Right ventricle myocardium inferior (tissue), 1 donor: Measurements from ENCODE around the gene COA8. TPM values are rescaled to one million over a fixed set of nuclear protein-coding genes. Genes with fewer than 3 reads are reported as not detected.

Source experiments
- ATAC-seq: fragments of 200-7000 bp; cut with Tn5 transposase; one replicate; pipeline ENCODE4 v1.9.1; 2020; ENCODE audit warnings: mild to moderate bottlenecking, moderate library complexity
- DNase-seq: peaks from one replicate; pipeline ENCODE4 v3.0.0; 2021; ENCODE audit errors: missing footprints
- intact Hi-C: fragments of 100-400 bp; cut with DNase I; formaldehyde crosslinking; loops from one replicate; pipeline ENCODE4 v1.11.0; 2022
- total RNA-seq: library from RNA; stranded (reverse); fragmentation: NEBNext Ultra II Directional; extraction: Animal tissue kit (Norgen Biotek cat#: 25700); gene quantifications from one replicate; pipeline ENCODE4 v1.2.1, GENCODE V29; 2021
- donor health status: DM: no; HTN: yes; CAD: no; lungs with severe emphysema.

Gene COA8
- total RNA-seq, 1 donor from 2014 or later, result 49.3 TPM

DNA sequence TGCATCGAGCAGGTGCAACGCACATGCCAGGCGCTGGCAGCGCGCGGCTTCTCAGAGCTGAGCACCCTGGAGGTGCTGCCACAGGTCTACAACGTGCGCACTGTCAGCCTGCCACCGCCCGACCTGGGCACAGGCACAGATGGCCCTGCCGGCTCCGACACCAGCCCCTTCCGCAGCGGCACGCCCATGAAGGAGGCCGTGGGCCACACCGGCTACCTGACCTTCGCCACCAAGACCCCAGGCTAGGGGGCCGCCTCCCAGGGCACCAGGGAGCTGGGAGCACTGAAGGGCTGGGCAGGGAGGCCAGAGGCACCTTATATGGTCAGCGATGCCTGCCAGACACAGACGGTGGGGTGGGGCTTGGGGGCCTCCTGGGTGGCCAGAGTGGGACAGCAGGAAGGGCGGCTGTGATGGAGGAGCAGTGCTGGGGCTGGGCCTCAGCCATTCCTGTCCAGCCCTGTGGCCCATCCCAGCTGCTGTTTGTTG lies 28.1 kb upstream of the COA8 start:
- DNase-seq (peak; percentile 64), ATAC-seq (no peak)
- intact Hi-C loops, result no loop called here

GRCh38 chr14:103535081-103535890 lies 27.5 kb upstream of the COA8 start:
- no peak for ATAC-seq
- intact Hi-C loops, result no loop called here

DNA sequence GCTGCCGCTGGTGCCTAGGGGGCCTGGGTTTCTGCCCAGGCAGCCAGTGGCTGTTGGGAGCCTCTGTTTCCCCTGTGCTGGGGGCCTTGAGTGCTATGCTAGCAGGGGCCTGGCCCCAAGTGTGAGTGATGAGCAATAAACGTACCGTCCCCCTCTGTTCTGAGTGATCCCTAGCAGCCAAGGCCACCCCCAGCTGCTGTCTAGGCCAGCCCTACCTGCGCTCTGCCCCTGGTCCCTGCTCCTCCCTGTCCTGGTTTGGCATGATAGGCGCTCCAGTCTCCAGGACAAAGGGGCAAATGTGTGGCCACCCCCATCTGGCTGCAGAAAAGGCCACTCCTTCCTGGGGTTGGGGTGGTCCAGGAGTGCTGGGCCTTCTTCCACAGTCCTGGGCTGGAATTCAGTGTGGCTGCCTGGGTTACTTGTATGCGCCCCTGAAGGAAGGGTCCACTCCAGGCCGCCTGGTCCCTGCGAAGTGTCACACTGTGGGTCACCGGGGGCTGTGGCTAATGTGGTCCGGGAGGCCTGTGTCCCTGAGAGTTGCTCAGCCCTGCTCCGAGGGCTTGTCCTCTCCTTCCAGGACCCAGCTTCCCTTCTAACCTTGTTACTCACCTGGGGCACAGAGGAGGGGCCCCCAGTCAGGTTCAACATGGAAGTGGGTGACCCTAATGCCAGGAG lies 26.7 kb upstream of the COA8 start:
- ATAC-seq, result no peak
- peak; percentile 64 for DNase-seq
- intact Hi-C loops, result no loop called here

More at GRCh38 chr14:103535081-103535890, 27.5 kb upstream of the COA8 start:
- peak; percentile 57 for DNase-seq

DNA sequence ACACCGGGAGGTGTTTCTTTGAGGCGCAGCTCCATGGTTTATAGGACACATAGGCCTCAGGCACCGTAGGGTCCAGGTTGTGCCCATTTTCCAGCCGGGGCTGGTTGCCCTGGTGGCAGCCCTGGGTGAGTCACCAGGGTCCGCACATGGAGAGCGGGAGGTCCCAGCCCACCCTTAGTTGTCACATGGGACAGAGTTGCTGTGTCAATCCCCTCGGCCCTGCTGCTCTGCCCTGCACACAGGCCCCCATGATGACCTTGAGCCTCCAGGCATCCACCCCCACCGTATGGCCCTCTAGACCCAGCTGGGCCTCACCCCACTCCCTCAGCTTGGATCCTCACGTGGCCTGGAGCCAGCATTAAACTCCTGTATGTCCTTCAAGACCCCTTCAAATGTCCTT lies 26.1 kb upstream of the COA8 start:
- peak; percentile 53 for DNase-seq
- intact Hi-C loops, result no loop called here
- ATAC-seq, result no peak

DNA sequence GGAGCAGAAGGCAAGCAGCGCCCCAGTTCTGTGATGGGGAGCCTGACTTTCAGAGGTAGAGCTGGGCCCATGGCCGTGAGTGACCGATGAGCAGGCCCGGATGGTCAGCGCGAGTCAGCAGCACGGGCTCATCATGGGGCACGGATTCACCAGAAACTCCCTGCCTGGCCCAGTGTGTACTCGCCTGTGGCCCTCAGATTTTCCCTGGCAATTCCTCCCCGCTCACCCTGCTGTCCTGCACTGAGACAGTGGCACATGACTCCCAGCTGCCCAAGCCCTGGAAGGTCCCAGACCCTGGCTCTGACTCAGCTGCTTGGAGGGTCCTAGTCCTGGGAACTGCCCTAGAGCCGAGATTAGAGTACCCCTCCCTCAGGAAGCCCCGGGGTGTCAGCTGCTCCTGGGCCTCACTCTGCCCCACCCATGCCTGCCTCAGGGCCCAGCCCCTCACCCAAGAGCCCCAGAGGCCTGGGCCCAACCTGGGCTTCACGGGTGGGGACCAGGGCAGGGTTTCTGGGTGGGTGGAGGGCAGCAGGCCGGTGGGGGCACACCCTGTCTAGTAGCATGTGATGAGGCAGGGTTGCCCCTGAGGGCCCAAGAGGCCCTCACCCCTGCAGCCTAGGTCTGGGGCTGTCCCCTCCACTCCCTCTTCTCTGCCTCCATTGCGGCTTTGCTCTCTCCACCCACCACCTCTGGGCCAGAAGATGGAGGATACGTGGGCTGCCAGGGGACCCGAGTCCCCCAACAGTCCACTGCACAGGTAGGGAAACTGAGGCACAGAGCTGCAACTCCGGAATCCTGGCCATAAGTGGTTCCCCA lies 25.4 kb upstream of the COA8 start:
- ATAC-seq (no peak), DNase-seq (peak; percentile 60)
- intact Hi-C loops, result no loop called here

DNA sequence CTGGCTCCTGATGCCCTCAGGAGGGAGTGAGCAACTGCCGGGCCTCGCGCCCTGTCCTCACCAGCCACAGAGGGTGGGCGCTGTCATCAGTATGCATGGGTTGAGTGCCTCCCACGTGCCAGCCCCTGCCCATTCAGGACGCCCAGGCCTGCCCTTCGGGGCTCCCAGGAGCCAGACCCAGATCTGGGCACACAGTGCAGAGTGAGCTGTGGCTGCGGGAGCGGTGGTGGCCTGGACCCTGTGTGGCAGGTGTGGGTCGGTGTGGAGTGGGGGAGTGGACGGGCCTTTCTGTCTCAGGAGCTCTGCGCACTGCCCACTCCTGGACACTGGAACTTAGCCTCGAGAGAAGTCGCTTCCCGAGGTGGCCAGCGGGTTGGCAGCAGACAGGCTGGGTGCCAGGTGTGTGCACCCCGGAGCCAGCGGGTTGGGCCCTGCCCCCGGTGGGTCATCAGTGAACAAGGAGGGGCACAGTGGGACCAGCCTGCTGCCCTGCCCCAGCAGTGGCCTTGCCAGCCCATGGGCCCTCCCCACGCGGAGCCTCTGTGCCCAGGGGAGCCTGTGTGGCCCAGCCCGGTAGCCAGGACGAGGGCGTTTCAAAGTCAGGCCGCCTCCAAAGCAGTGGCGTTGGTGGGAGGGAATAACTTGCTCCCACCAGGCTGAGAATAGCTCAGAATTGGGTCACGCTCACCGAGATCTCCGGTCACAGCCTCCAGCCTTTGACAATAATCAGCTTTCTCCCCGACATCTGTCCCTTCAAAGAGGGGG lies 24.3 kb upstream of the COA8 start:
- intact Hi-C loops, result no loop called here
- ATAC-seq, result peak; percentile 32
- peak; percentile 72 for DNase-seq

GRCh38 chr14:103539056-103539825 lies 23.5 kb upstream of the COA8 start:
- intact Hi-C loops, result no loop called here
- no peak for ATAC-seq
- peak; percentile 53 for DNase-seq

- intact Hi-C loops, result no loop called here
- peak; percentile 56 for DNase-seq
- no peak for ATAC-seq
These were observed 21.7 kb upstream of the COA8 start for GRCh38 chr14:103540821-103541708.

DNA sequence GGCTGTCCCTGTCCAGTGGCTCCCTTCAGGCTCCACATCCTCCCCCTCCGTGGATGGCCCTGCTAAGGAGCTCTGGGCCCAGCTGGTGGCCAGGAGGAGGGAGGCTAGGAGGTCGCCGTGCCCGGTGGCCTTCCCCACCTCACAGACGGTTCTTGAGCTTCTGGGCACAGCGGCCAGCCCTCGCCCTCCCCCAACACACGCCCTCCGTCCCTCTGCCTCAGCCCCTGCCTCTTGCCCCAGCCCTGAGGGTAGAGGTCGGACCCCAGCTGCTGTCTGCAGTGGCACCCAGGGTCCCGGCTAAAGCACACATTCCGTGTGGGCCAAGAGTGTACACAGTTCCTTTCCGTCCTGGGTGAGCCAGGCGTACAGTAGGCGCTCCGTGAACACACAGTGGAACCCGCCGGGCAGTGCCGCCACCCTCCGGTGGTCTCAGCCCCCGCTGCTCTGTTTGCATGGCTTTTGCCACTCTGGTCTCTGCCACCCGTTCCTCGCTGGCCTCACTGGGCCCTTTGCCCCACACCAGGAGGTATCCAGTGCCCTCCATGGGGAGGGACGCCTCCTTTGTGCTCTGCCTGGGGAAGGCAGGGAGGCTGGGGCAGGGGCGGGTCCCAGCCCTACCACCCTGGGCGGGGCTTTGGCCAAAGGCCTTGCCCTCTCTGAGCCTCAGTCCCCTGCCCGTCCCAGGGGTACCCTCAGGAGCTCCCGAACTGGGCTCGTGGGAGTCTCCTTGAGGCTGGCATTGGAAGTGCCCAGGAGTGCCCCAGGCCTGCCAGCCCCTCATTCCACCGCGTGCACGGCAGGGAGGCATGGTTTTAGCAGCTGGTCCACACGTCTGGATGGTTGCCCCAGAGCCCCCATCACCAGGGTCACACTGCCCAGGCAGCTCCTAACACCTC lies 20.8 kb upstream of the COA8 start:
- intact Hi-C loops, result no loop called here
- ATAC-seq (no peak), DNase-seq (peak; percentile 59)

GRCh38 chr14:103542605-103543088 lies 20.1 kb upstream of the COA8 start:
- DNase-seq, result peak; percentile 79
- intact Hi-C loops, result no loop called here
- ATAC-seq, result peak; percentile 35

DNA sequence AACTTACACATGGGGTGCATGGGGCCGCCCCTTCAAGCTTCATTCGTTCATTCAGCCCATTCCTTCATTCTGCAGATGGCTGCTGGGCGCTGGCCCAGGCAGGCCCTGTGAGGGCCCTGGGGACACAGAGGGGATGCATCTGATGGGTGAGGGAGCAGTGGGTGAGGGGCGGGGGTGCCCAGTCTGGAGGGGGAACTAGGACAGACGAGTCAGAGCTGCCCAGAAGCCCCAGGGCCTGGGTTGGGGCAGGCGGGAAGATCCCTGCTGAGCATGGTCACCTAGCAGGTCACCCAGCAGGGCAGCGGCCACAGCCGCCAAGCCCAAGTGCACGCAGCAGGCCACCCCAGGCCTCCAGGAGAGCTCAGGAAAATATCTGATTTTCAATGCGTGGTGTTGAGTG lies 19.6 kb upstream of the COA8 start:
- intact Hi-C loops, result no loop called here
- ATAC-seq (no peak), DNase-seq (peak; percentile 21)

GRCh38 chr14:103543721-103544387 lies 18.9 kb upstream of the COA8 start:
- intact Hi-C loops, result no loop called here
- DNase-seq (peak; percentile 63), ATAC-seq (no peak)

DNA sequence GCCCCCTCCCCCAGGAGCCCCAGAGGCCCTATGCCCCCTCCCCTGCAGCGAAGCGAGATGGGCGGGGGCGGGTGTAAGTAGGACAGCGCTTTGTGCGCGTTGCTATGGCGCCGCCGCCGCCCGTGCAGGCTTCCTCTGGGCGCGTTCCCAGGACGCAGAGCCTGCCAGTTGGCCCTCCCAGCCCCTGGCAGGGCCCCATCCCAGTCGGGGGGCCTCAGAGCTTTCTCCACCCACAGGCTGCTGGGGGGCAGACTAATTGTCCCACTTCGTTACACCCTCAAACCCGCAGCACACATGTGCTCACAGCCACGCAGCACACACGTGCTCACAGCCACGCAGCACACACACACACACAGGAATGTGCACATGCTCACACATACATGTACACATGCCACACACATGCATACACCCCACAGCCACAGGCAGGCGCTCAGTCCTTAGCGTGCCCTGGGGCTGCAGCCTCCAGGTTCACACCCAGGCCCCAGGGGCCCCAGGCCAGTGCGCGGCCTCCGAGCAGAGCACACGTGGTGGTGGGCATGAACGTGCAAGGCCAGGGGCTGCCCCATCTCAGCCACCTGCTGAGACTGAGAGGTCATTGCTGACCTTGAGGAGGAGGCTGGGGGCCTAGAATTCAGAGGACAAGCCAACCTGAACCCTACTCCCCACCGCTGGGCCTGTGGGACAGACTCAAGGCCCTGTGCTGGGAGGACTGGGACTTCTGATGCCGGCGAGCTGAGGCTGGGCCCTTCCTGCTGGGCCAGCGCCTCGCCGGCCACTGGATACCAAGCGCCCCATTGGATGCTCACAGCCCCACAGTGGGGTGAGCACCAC lies 18.2 kb upstream of the COA8 start:
- intact Hi-C loops, result no loop called here
- ATAC-seq, result peak; percentile 15
- DNase-seq, result peak; percentile 73

DNA sequence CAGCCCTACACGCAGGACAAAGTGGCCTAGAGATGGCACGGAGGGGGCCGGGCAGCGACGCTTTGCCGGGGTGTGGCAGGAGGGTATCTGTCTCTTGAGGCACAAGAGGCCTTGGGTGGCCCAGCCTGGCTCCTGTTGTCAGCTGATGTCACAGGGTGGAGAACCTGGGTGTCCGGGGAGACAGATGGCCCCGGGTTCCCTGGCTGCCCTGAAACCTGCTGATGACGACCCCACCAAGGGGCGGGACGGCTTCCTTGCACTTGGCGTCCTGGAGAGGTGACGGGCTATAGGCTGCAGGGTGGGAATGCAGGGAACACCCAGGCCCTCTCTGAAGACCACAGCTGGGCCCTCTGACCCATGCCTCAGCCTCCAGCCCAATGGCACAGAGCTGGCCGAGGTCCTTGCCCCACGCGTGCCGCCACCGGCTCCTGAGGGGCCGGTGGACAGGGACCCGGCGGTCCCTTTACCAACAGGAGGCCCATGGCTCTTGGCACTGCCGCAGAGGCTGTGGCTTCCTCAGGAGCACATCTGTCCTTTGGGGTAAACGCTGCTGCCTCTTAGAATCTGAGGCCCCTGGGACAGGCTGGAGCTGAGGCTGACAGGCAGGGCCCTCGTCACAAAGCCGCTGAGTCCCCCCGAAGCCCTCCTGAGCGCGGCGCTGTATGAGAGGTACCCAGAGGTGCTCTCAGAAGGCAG lies 17.4 kb upstream of the COA8 start:
- ATAC-seq (no peak), DNase-seq (peak; percentile 66)
- intact Hi-C loops, result no loop called here
